Type B pancreatic cell (in vitro differentiated cells): ENCODE data around the gene APOA4. TPM values are rescaled to one million over a fixed set of nuclear protein-coding genes. Genes with fewer than 3 reads are reported as not detected.

Source experiments
- DNase-seq: peaks from one replicate; pipeline ENCODE4 v3.0.0; 2021; ENCODE audit warnings: mixed read lengths; ENCODE audit not compliant: unreplicated experiment; ENCODE audit errors: extremely low spot score
- H3K27ac Mint-ChIP-seq: 2 replicates; pipeline ENCODE4 v1.8.0; 2021; ENCODE audit warnings: mild to moderate bottlenecking, mixed read lengths
- H3K27me3 Mint-ChIP-seq: 2 replicates; pipeline ENCODE4 v1.8.0; 2021; ENCODE audit warnings: mixed read lengths
- H3K36me3 Mint-ChIP-seq: 2 replicates; pipeline ENCODE4 v1.8.0; 2021; ENCODE audit warnings: mixed read lengths
- H3K4me1 Mint-ChIP-seq: one replicate; pipeline ENCODE4 v1.8.0; 2021; ENCODE audit warnings: mixed read lengths; ENCODE audit not compliant: unreplicated experiment
- H3K4me3 Mint-ChIP-seq: 2 replicates; pipeline ENCODE4 v1.8.0; 2021; ENCODE audit warnings: mild to moderate bottlenecking, mixed read lengths
- H3K9me3 Mint-ChIP-seq: 2 replicates; pipeline ENCODE4 v1.8.0; 2021; ENCODE audit warnings: mixed read lengths
- CTCF ChIP-seq: fragments of 200-600 bp; sonication (generic); conservative IDR thresholded peaks from 2 replicates; pipeline ENCODE4 v1.5.0; 2021; ENCODE audit warnings: antibody characterized with exemption, mild to moderate bottlenecking
- long read RNA-seq: library from polyadenylated mRNA; unstranded; transcript quantifications from one replicate; pipeline ENCODE4 v2.0.0, GENCODE V29; 2020
- total RNA-seq: library from RNA; stranded (reverse); gene quantifications from 2 replicates; pipeline ENCODE4 v1.2.1, GENCODE V29; 2021; ENCODE audit warnings: low replicate concordance

The APOA4 gene
- 21.7 and 88.5 TPM in 2 replicates for total RNA-seq
- long read RNA-seq, transcript APOA4-201 (3 exons, 1,473 nt): major isoform, 507 of 530 reads
- long read RNA-seq, partial matches to known transcripts: 8 of 530 reads
- long read RNA-seq, other reads (novel, unspliced or antisense): 15 of 530 reads

GRCh38 chr11:116823031-116823843 lies at the start of gene APOA4:
TSS of gene APOA4 (minus strand) at chr11:116823304. CDS start at chr11:116823191, 113 bp downstream.
- no peak for DNase-seq
- no peaks in the 10 kb centered on the region for H3K9me3 Mint-ChIP-seq
- no peaks in the 10 kb centered on the region for H3K27me3 Mint-ChIP-seq
- no peak within 1 kb of the TSS for H3K27ac Mint-ChIP-seq
- H3K4me3 Mint-ChIP-seq: no peak within 1 kb of the TSS
- H3K4me1 Mint-ChIP-seq: peaks cover 8% of the 10 kb centered on the region
- H3K36me3 Mint-ChIP-seq: no peaks in the 10 kb centered on the region
- no peak for TF ChIP-seq CTCF

GRCh38 chr11:116871248-116871647 lies 48.1 kb upstream of the APOA4 start:
- Mint-ChIP-seq H3K4me1 (no peaks in the 10 kb centered on the region), H3K27me3 (no peaks in the 10 kb centered on the region), H3K27ac (no peak overlapping the region), H3K9me3 (no peaks in the 10 kb centered on the region), H3K36me3 (peaks cover 41% of the 10 kb centered on the region), H3K4me3 (no peak overlapping the region)
- no peak for DNase-seq
- no peak for TF ChIP-seq CTCF

DNA sequence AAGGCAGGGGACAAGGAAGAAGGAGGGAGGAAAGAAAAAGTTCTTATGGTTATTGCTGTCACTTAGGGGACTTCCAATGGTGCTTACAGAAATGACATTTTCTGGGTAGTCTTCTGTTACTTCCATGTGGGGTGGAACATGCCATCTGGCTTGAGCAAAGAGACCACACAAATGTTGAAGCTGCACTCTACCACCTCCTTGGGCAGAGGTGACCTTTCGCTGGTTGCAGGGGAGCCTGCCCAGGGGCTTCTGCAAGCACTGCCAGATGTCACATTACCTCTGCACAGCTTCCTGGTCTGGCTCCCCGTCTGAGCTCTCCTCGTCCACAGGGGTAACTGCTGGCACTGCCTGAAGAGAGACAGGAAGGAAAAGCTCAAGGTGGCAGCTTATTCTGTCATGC lies 47.0 kb upstream of the APOA4 start:
- H3K27me3 Mint-ChIP-seq: no peaks in the 10 kb centered on the region
- H3K36me3 Mint-ChIP-seq: peaks cover 38% of the 10 kb centered on the region
- H3K4me1 Mint-ChIP-seq: no peaks in the 10 kb centered on the region
- no peak overlapping the region for H3K27ac Mint-ChIP-seq
- no peak overlapping the region for H3K4me3 Mint-ChIP-seq
- DNase-seq: no peak
- no peak for TF ChIP-seq CTCF
- no peaks in the 10 kb centered on the region for H3K9me3 Mint-ChIP-seq

- no peaks in the 10 kb centered on the region for H3K9me3 Mint-ChIP-seq
- H3K4me1 Mint-ChIP-seq: no peaks in the 10 kb centered on the region
- H3K27me3 Mint-ChIP-seq: no peaks in the 10 kb centered on the region
- no peak for DNase-seq
- no peak overlapping the region for H3K27ac Mint-ChIP-seq
- no peak for TF ChIP-seq CTCF
- H3K4me3 Mint-ChIP-seq: no peak overlapping the region
- peaks cover 36% of the 10 kb centered on the region for H3K36me3 Mint-ChIP-seq
Observed at GRCh38 chr11:116869610-116870009, 46.5 kb upstream of the APOA4 start.

DNA sequence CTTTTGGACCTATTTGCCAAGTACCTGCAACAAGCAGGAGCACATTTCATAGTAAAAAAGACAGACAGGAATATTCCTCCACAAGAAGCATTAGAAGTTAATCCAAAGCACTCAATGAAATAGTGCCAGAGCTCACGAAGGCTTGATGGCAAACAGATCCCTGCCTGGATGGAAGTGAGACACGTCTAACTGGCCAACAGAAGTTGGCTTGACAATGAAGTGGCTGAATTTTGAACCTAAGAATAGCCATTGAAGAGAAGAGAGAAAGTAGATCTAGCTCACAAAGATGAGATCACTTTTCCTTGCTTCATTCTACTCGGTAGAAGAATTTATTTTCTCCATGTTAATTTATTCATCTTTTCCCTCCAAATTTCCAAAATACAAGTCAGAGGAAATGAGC lies 45.0 kb upstream of the APOA4 start:
- H3K27ac Mint-ChIP-seq: no peak overlapping the region
- H3K4me3 Mint-ChIP-seq: no peak overlapping the region
- no peak for DNase-seq
- no peaks in the 10 kb centered on the region for H3K27me3 Mint-ChIP-seq
- no peak for TF ChIP-seq CTCF
- no peaks in the 10 kb centered on the region for H3K9me3 Mint-ChIP-seq
- H3K4me1 Mint-ChIP-seq: no peaks in the 10 kb centered on the region
- H3K36me3 Mint-ChIP-seq: peaks cover 33% of the 10 kb centered on the region
